ENCODE measurements around the gene SMYD3. TPM values are rescaled to one million over a fixed set of nuclear protein-coding genes. Genes with fewer than 3 reads are reported as not detected.

The SMYD3 gene
- total RNA-seq: 10 to 100 TPM; 23.8 to 34.0 TPM

DNA sequence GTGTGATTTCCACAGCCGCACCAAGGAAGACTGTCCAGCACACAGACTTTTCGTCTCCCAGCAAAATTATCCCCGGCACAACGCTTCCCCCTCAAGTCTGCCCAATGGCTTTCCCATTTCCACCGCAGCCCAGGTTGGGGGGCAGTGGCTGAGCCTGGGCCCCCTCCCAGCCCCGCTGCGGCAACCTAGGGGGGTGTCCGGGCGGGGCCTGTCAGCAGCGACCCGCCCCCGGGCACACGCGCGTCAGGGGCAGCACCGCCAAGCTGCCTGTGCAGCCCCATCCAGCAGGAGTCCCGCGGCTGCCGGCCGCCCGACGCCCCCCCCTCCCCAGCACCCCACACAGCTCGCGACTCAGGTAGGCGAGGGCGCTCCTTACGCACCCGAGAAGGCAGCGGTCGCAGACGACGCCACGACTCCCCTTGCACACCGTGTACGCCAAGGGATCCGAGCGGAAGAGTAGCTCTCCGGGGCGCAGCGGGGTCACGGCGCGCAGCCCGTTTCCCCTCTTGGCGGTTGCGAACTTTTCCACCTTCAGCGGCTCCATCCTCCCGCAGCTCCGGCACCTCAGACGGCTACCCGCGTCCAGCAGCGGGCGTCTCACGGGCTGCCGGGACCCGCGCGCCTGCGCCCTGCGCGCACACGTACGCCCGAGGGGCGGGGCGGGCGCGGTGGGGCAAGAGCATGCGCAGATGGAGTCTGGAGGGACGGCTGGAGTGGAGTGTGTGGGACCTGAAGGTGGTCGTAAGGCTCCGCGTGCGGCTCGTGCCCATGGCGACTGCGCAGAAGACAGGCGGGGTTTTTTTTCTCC, at the start of gene SMYD3:
TSS of gene SMYD3 (minus strand) at position 606 of the 808 bp plus-strand sequence.
- Mint-ChIP-seq H3K4me1 (peaks cover 23% of the 10 kb centered on the region), H3K27me3 (no peaks in the 10 kb centered on the region), H3K4me3 (peak within 1 kb of the TSS; percentile 88), H3K9me3 (no peaks in the 10 kb centered on the region), H3K36me3 (ENCODE audit: low read depth) (no peaks in the 10 kb centered on the region), H3K27ac (peak within 1 kb of the TSS; percentile 92)
- ATAC-seq (replicated peaks): peak; percentile 94

GRCh38 chr1:246554201-246554600, 47.1 kb upstream of the SMYD3 start:
- H3K27ac Mint-ChIP-seq: no peak overlapping the region
- H3K4me3 Mint-ChIP-seq: no peak overlapping the region
- H3K4me1 Mint-ChIP-seq: no peaks in the 10 kb centered on the region
- H3K36me3 Mint-ChIP-seq (ENCODE audit: low read depth): peaks cover 95% of the 10 kb centered on the region
- ATAC-seq (replicated peaks): no peak
- H3K9me3 Mint-ChIP-seq: no peaks in the 10 kb centered on the region
- no peaks in the 10 kb centered on the region for H3K27me3 Mint-ChIP-seq

- no peaks in the 10 kb centered on the region for H3K27me3 Mint-ChIP-seq
Observed at GRCh38 chr1:246552110-246552509, 45.0 kb upstream of the SMYD3 start.

DNA sequence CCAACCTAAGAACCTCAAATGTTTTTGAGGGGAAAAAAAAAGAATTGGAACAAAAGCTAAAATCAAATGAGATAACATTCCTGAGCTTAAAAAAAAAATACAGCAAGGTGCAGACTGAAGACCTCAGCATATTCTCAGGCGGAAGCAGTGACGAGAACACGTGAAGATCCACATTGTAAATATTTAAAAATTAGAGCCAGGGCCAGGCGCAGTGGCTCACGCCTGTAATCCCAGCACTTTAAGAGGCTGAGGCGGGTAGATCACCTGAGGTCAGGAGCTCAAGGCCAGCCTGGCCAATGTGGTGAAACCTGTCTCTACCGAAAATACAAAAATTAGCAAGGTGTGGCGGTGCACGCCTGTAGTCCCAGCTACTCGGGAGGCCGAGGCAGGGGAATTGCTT, 43.3 kb upstream of the SMYD3 start:
- Mint-ChIP-seq H3K27me3 (no peaks in the 10 kb centered on the region), H3K4me1 (no peaks in the 10 kb centered on the region), H3K9me3 (no peaks in the 10 kb centered on the region), H3K4me3 (no peak overlapping the region), H3K36me3 (ENCODE audit: low read depth) (peaks cover 87% of the 10 kb centered on the region), H3K27ac (no peak overlapping the region)
- ATAC-seq (replicated peaks): no peak

More at GRCh38 chr1:246552110-246552509, 45.0 kb upstream of the SMYD3 start:
- no peaks in the 10 kb centered on the region for H3K9me3 Mint-ChIP-seq
- H3K36me3 Mint-ChIP-seq (ENCODE audit: low read depth): peaks cover 92% of the 10 kb centered on the region
- H3K27ac Mint-ChIP-seq: peak overlapping the region; percentile 55
- no peaks in the 10 kb centered on the region for H3K4me1 Mint-ChIP-seq
- no peak overlapping the region for H3K4me3 Mint-ChIP-seq
- ATAC-seq (replicated peaks): no peak

- no peak for ATAC-seq (replicated peaks)
- H3K27ac Mint-ChIP-seq: no peak overlapping the region
- H3K36me3 Mint-ChIP-seq (ENCODE audit: low read depth): peaks cover 86% of the 10 kb centered on the region
- H3K4me3 Mint-ChIP-seq: no peak overlapping the region
- no peaks in the 10 kb centered on the region for H3K9me3 Mint-ChIP-seq
- no peaks in the 10 kb centered on the region for H3K4me1 Mint-ChIP-seq
- no peaks in the 10 kb centered on the region for H3K27me3 Mint-ChIP-seq
Observed at GRCh38 chr1:246549665-246550064, 42.6 kb upstream of the SMYD3 start.

- ATAC-seq (replicated peaks): no peak
- Mint-ChIP-seq H3K36me3 (ENCODE audit: low read depth) (peaks cover 85% of the 10 kb centered on the region), H3K4me1 (no peaks in the 10 kb centered on the region), H3K9me3 (no peaks in the 10 kb centered on the region), H3K27me3 (no peaks in the 10 kb centered on the region), H3K27ac (no peak overlapping the region), H3K4me3 (no peak overlapping the region)
Observed at GRCh38 chr1:246544001-246544400, 36.9 kb upstream of the SMYD3 start.

GRCh38 chr1:246540738-246541491, 33.8 kb upstream of the SMYD3 start:
- no peaks in the 10 kb centered on the region for H3K27me3 Mint-ChIP-seq
- no peaks in the 10 kb centered on the region for H3K9me3 Mint-ChIP-seq
- no peaks in the 10 kb centered on the region for H3K4me1 Mint-ChIP-seq
- H3K27ac Mint-ChIP-seq: no peak overlapping the region
- no peak overlapping the region for H3K4me3 Mint-ChIP-seq
- ATAC-seq (replicated peaks): no peak
- peaks cover 68% of the 10 kb centered on the region for H3K36me3 Mint-ChIP-seq (ENCODE audit: low read depth)

DNA sequence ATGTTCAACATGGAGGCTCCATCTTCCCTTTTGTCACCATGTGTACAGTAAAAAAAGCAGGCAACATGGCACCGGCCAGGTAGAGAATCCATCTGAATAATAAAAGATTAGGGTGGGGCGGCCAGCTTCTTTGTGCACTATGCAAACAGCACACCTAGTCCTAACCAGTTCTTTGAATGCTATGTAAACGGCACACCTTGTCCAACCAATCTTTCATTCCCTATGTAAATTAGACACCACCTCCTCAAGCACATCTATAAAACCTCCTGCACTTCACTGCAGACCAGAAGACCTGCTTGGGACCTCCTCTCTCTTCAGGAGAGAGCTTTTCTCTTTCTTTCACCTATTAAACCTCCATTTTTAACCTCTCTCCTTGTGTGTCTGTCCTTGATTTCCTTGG, 30.8 kb upstream of the SMYD3 start:
- H3K4me1 Mint-ChIP-seq: no peaks in the 10 kb centered on the region
- peaks cover 39% of the 10 kb centered on the region for H3K36me3 Mint-ChIP-seq (ENCODE audit: low read depth)
- no peaks in the 10 kb centered on the region for H3K9me3 Mint-ChIP-seq
- no peak overlapping the region for H3K27ac Mint-ChIP-seq
- H3K4me3 Mint-ChIP-seq: no peak overlapping the region
- no peak for ATAC-seq (replicated peaks)
- no peaks in the 10 kb centered on the region for H3K27me3 Mint-ChIP-seq

GRCh38 chr1:246537441-246537840, 30.4 kb upstream of the SMYD3 start:
- Mint-ChIP-seq H3K36me3 (ENCODE audit: low read depth) (peaks cover 34% of the 10 kb centered on the region), H3K9me3 (no peaks in the 10 kb centered on the region), H3K27ac (no peak overlapping the region), H3K4me3 (no peak overlapping the region), H3K4me1 (no peaks in the 10 kb centered on the region), H3K27me3 (no peaks in the 10 kb centered on the region)
- ATAC-seq (replicated peaks): no peak

GRCh38 chr1:246534114-246534513, 27.0 kb upstream of the SMYD3 start:
- Mint-ChIP-seq H3K27me3 (peaks cover 3% of the 10 kb centered on the region), H3K4me1 (no peaks in the 10 kb centered on the region), H3K4me3 (no peak overlapping the region), H3K9me3 (peaks cover 3% of the 10 kb centered on the region), H3K27ac (no peak overlapping the region), H3K36me3 (ENCODE audit: low read depth) (peaks cover 3% of the 10 kb centered on the region)
- no peak for ATAC-seq (replicated peaks)

DNA sequence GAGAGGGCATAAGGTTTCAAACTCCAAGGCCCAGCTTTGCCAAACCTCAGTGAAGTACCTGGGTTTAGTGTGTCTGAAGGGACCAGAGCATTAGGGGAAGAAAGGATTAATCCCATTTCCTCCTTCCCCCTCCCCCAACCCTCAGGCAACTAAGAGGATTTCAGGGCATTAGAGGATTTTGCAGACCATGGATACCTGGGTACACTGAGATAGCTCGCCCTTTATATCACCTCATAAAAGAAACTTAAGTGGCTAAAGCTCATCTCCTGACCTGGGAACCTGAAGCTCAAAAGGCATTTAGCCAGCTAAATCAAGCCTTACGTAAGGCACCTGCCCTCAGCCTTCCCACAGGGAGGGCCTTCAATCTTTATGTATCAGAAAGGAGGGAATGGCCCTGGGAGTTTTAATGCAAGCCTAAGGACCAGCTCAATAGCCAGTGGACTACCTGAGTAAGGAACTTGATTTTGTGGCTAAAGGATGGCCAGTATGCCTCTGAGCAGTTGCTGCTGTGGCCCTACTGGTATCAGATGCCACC, 26.4 kb upstream of the SMYD3 start:
- no peak overlapping the region for H3K27ac Mint-ChIP-seq
- H3K4me3 Mint-ChIP-seq: no peak overlapping the region
- H3K27me3 Mint-ChIP-seq: peaks cover 3% of the 10 kb centered on the region

GRCh38 chr1:246532519-246532918, 25.4 kb upstream of the SMYD3 start:
- peaks cover under 1% of the 10 kb centered on the region for H3K4me1 Mint-ChIP-seq
- no peaks in the 10 kb centered on the region for H3K36me3 Mint-ChIP-seq (ENCODE audit: low read depth)
- H3K4me3 Mint-ChIP-seq: no peak overlapping the region
- no peak for ATAC-seq (replicated peaks)
- peaks cover 3% of the 10 kb centered on the region for H3K27me3 Mint-ChIP-seq
- peaks cover 6% of the 10 kb centered on the region for H3K9me3 Mint-ChIP-seq
- H3K27ac Mint-ChIP-seq: no peak overlapping the region

More for the DNA sequence above, 26.4 kb upstream of the SMYD3 start:
- Mint-ChIP-seq H3K36me3 (ENCODE audit: low read depth) (no peaks in the 10 kb centered on the region), H3K4me1 (no peaks in the 10 kb centered on the region), H3K9me3 (peaks cover 5% of the 10 kb centered on the region)
- ATAC-seq (replicated peaks): no peak

DNA sequence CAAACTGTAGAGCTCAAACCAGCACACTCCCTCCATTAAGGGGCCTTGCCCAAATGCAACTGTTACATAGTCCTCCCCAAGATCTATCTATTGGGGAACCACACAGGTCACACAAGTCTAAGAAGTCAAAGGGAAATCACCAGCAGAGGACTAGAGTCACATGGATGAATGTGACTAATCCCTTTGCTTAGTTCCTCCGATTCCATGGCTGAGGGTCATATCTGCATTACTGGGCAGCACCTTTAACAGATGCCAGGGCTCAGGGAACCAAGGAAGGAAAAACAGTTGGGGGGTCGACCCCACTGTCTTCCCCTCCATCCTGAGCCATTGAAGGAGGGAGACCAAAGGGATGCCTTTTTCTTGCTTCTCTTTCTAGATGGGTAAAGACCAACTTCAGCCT, 23.4 kb upstream of the SMYD3 start:
- H3K27ac Mint-ChIP-seq: no peak overlapping the region
- H3K4me1 Mint-ChIP-seq: peaks cover 5% of the 10 kb centered on the region

GRCh38 chr1:246528933-246529731, 22.1 kb upstream of the SMYD3 start:
- H3K4me3 Mint-ChIP-seq: no peak overlapping the region
- no peak for ATAC-seq (replicated peaks)
- H3K27me3 Mint-ChIP-seq: peaks cover 3% of the 10 kb centered on the region
- peaks cover 6% of the 10 kb centered on the region for H3K9me3 Mint-ChIP-seq
- peaks cover 5% of the 10 kb centered on the region for H3K4me1 Mint-ChIP-seq
- no peaks in the 10 kb centered on the region for H3K36me3 Mint-ChIP-seq (ENCODE audit: low read depth)
- no peak overlapping the region for H3K27ac Mint-ChIP-seq

More for the DNA sequence above, 23.4 kb upstream of the SMYD3 start:
- Mint-ChIP-seq H3K36me3 (ENCODE audit: low read depth) (no peaks in the 10 kb centered on the region), H3K27me3 (peaks cover 3% of the 10 kb centered on the region), H3K4me3 (no peak overlapping the region), H3K9me3 (peaks cover 6% of the 10 kb centered on the region)
- no peak for ATAC-seq (replicated peaks)
